HCT116 (cell line): Measurements from ENCODE around the gene MADD. TPM values are rescaled to one million over a fixed set of nuclear protein-coding genes. Genes with fewer than 3 reads are reported as not detected.

ENCODE experiments used
- ATAC-seq: fragments of 200-7000 bp; cut with Tn5 transposase; 2 replicates; pipeline ENCODE4 v1.9.1; 2020; ENCODE audit warnings: mild to moderate bottlenecking, moderate library complexity
- BruUV-seq: library from RNA; stranded (reverse); fragments of 400-500 nt; replicated peaks from 2 replicates; lab custom pipeline; 2021; lab: Mats Ljungman, UMichigan
- CTCF ChIA-PET: fragments of 300-600 bp; sonication (Branson Sonifier 250); formaldehyde crosslinking; loops from one replicate; lab custom pipeline; 2021; ENCODE audit warnings: antibody characterized with exemption; lab: Charles Lee
- POLR2A ChIA-PET: fragments of 300-600, 350-600 bp; sonication (Branson Sonifier 250); formaldehyde crosslinking; loops from one replicate; lab custom pipeline; 2021; ENCODE audit warnings: antibody characterized with exemption; lab: Charles Lee
- RAD21 ChIA-PET, 2 experiments: fragments of 300-600 bp; sonication (Branson Sonifier 250); formaldehyde crosslinking; loops; one replicate each; lab custom pipeline; 2023; ENCODE audit warnings: low total read pairs in 2 of 2; ENCODE audit not compliant: uncharacterized antibody in 2 of 2, unreplicated experiment in 2 of 2, low non-redundant PET in 1 of 2; lab: Charles Lee
- DNase-seq: peaks from one replicate; pipeline ENCODE4 v3.0.0-alpha.2; 2010; ENCODE audit warnings: low read depth, low spot score
- H2AFZ ChIP-seq: fragments of 200-600 bp; shearing (Covaris generic), sonication (generic); 2 replicates; pipeline ENCODE4 v1.6.1; 2017; ENCODE audit warnings: low read depth, mixed run types, mixed read lengths, antibody characterized with exemption, low read length; ENCODE audit not compliant: poor library complexity, severe bottlenecking
- H3K27ac ChIP-seq: 2 replicates; pipeline ENCODE4 v1.5.1; 2012; ENCODE audit warnings: low read depth, low read length
- H3K27me3 ChIP-seq: fragments of 200-600 bp; sonication (generic); 2 replicates; pipeline ENCODE4 v1.6.1; 2016; ENCODE audit warnings: mixed run types, low read length, mixed read lengths; ENCODE audit not compliant: insufficient read depth
- H3K36me3 ChIP-seq, 2 experiments: fragments of 200-500 bp in 1 of 2; fragments of 200-600 bp in 1 of 2; sonication (Bioruptor generic) in 1 of 2; sonication (generic) in 1 of 2; 2 replicates each; pipeline versions ENCODE4 v1.5.1 to v1.6.1; 2014 to 2016; ENCODE audit warnings: low read length in 2 of 2, inconsistent platforms in 1 of 2, mixed read lengths in 1 of 2, mixed run types in 1 of 2; ENCODE audit not compliant: insufficient read depth in 2 of 2, control insufficient read depth in 1 of 2
- H3K4me1 ChIP-seq, 2 experiments: fragments of 200-600 bp in 1 of 2; sonication (generic) in 1 of 2; 2 replicates each; pipeline versions ENCODE4 v1.5.1 to v1.6.1; 2012 to 2017; ENCODE audit warnings: low read length in 2 of 2, inconsistent platforms in 1 of 2, mild to moderate bottlenecking in 1 of 2, mixed read lengths in 1 of 2, mixed run types in 1 of 2, moderate library complexity in 1 of 2; ENCODE audit not compliant: insufficient read depth in 2 of 2, control insufficient read depth in 1 of 2
- H3K4me2 ChIP-seq: fragments of 200-600 bp; sonication (generic); 2 replicates; pipeline ENCODE4 v1.6.1; 2017; ENCODE audit warnings: mixed run types, low read length, mixed read lengths
- H3K4me3 ChIP-seq, 2 experiments: fragments of 200-600 bp in 1 of 2; sonication (generic) in 1 of 2; replicated peaks in 1 of 2; 2 replicates each; pipeline ENCODE4 v1.5.1; 2011 to 2016; ENCODE audit warnings: low read length in 2 of 2, control low read depth in 1 of 2, low read depth in 1 of 2, mild to moderate bottlenecking in 1 of 2, mixed read lengths in 1 of 2, mixed run types in 1 of 2
- H3K79me2 ChIP-seq: fragments of 200-600 bp; sonication (generic); 2 replicates; pipeline ENCODE4 v1.6.1; 2017; ENCODE audit warnings: mild to moderate bottlenecking, mixed run types, low read length, moderate library complexity, mixed read lengths; ENCODE audit not compliant: insufficient read depth
- H3K9ac ChIP-seq: fragments of 200-600 bp; sonication (generic); 2 replicates; pipeline ENCODE4 v1.6.1; 2016; ENCODE audit warnings: low read length, mixed read lengths
- H3K9me2 ChIP-seq: fragments of 200-600 bp; sonication (generic), shearing (Covaris generic); 2 replicates; pipeline ENCODE4 v1.6.1; 2017; ENCODE audit warnings: mixed run types, mild to moderate bottlenecking, moderate library complexity; ENCODE audit not compliant: insufficient read depth
- H3K9me3 ChIP-seq, 2 experiments: fragments of 200-500 bp in 1 of 2; fragments of 200-600 bp in 1 of 2; sonication (Bioruptor generic) in 1 of 2; sonication (generic) in 1 of 2; 2 replicates each; pipeline ENCODE4 v1.6.1; 2014 to 2017; ENCODE audit warnings: low read length in 2 of 2, mixed read lengths in 2 of 2, inconsistent platforms in 1 of 2, low read depth in 1 of 2, mild to moderate bottlenecking in 1 of 2, mixed run types in 1 of 2, moderate library complexity in 1 of 2; ENCODE audit not compliant: control insufficient read depth in 1 of 2, insufficient read depth in 1 of 2
- H4K20me1 ChIP-seq: fragments of 200-600 bp; sonication (generic), shearing (Covaris generic); 2 replicates; pipeline ENCODE4 v1.6.1; 2017; ENCODE audit warnings: mixed run types, mild to moderate bottlenecking, moderate library complexity; ENCODE audit not compliant: insufficient read depth
- ATF3 ChIP-seq: IDR thresholded peaks from 2 replicates; pipeline ENCODE4 v1.6.1; 2012
- CBX3 ChIP-seq: IDR thresholded peaks from 2 replicates; pipeline ENCODE4 v1.6.1; 2012; ENCODE audit warnings: low read depth
- CTCF ChIP-seq, 3 experiments: fragments of 200-600 bp in 1 of 3; sonication (generic) in 1 of 3; IDR thresholded peaks in 2 of 3; conservative IDR thresholded peaks in 1 of 3; 2 replicates each; pipeline ENCODE4 v1.5.1; 2012 to 2017; ENCODE audit warnings: low read depth in 2 of 3, low read length in 2 of 3, antibody characterized with exemption in 1 of 3, borderline replicate concordance in 1 of 3, control low read depth in 1 of 3, mild to moderate bottlenecking in 1 of 3, mixed read lengths in 1 of 3, mixed run types in 1 of 3, moderate library complexity in 1 of 3; ENCODE audit not compliant: insufficient read depth in 1 of 3
- EGR1 ChIP-seq: IDR thresholded peaks from 2 replicates; pipeline ENCODE4 v1.6.1; 2012; ENCODE audit warnings: low read depth
- ELF1 ChIP-seq: IDR thresholded peaks from 2 replicates; pipeline ENCODE4 v1.6.1; 2012; ENCODE audit warnings: low read depth, borderline replicate concordance
- EZH2 ChIP-seq: fragments of 200-600 bp; sonication (generic); IDR thresholded peaks from 2 replicates; pipeline ENCODE4 v1.6.1; 2017; ENCODE audit warnings: antibody characterized with exemption, mixed run types
- EZH2phosphoT487 ChIP-seq: fragments of 200-600 bp; IDR thresholded peaks from 2 replicates; pipeline ENCODE4 v1.6.1; 2018; ENCODE audit warnings: antibody characterized with exemption, borderline replicate concordance
- FOSL1 ChIP-seq: IDR thresholded peaks from 2 replicates; pipeline ENCODE4 v1.6.1; 2012; ENCODE audit warnings: low read depth
- JUND ChIP-seq: IDR thresholded peaks from 2 replicates; pipeline ENCODE4 v1.6.1; 2012
- MAX ChIP-seq: IDR thresholded peaks from 2 replicates; pipeline ENCODE4 v1.6.1; 2012
- POLR2A ChIP-seq: IDR thresholded peaks from 2 replicates; pipeline ENCODE4 v1.7.0; 2011; ENCODE audit warnings: borderline replicate concordance; ENCODE audit not compliant: insufficient read depth, insufficient read length; ENCODE audit errors: extremely low read depth
- POLR2AphosphoS5 ChIP-seq: IDR thresholded peaks from 2 replicates; pipeline ENCODE4 v1.6.1; 2011; ENCODE audit warnings: mild to moderate bottlenecking, low read depth, low read length, moderate library complexity
- SRF ChIP-seq: IDR thresholded peaks from 2 replicates; pipeline ENCODE4 v1.6.1; 2012; ENCODE audit warnings: low read depth
- TCF7L2 ChIP-seq: IDR thresholded peaks from 2 replicates; pipeline ENCODE4 v1.7.0; 2011; ENCODE audit warnings: borderline replicate concordance, inconsistent platforms; ENCODE audit not compliant: insufficient read depth, insufficient read length; ENCODE audit errors: extremely low read depth
- YY1 ChIP-seq: IDR thresholded peaks from 2 replicates; pipeline ENCODE4 v1.6.1; 2011; ENCODE audit warnings: low read length, low read depth, moderate library complexity, mild to moderate bottlenecking; ENCODE audit not compliant: insufficient replicate concordance; ENCODE audit errors: extremely low read depth
- ZBTB33 ChIP-seq: IDR thresholded peaks from 2 replicates; pipeline ENCODE4 v1.6.1; 2011; ENCODE audit warnings: mild to moderate bottlenecking, low read length, moderate library complexity; ENCODE audit not compliant: insufficient replicate concordance; ENCODE audit errors: extremely low read depth
- ZFX ChIP-seq: fragments of 450-650 bp; IDR thresholded peaks from 2 replicates; pipeline ENCODE4 v1.6.1; 2017
- ZNF274 ChIP-seq: fragments of 200-500 bp; sonication (Bioruptor generic); IDR thresholded peaks from 2 replicates; pipeline ENCODE4 v1.6.1; 2014; ENCODE audit warnings: mild to moderate bottlenecking, low read depth, low read length, inconsistent platforms
- intact Hi-C: fragments of 100-400 bp; cut with micrococcal nuclease; formaldehyde crosslinking; loops from 2 replicates; pipeline ENCODE4 v1.10.0; 2022
- total RNA-seq: library from RNA; stranded (reverse); gene quantifications from one replicate; pipeline ENCODE4 v1.2.1, GENCODE V29; 2021; ENCODE audit not compliant: unreplicated experiment

Gene MADD
- total RNA-seq, 1 experiment from 2014 or later: 37.1 TPM

GRCh38 chr11:47242596-47243192 lies 27.2 kb upstream of the MADD start:
- ChIA-PET CTCF (interaction anchor here (1.0 kb wide), 1 partner anchor 16 kb away, joined by 3 read pairs; no protein-coding TSS in a partner anchor), POLR2A (no interaction called here), RAD21 (no interaction called here)
- no peak for ATAC-seq
- DNase-seq: no peak
- peaks cover 3% of the 10 kb centered on the region for H3K79me2 ChIP-seq
- peaks cover 1 to 4% of the 10 kb centered on the region in 2 experiments; a peak in 2 of 4 replicates for H3K4me1 ChIP-seq
- no peaks in the 10 kb centered on the region for H3K27me3 ChIP-seq
- no peaks in the 10 kb centered on the region for H3K9me2 ChIP-seq
- intact Hi-C loops: no loop called here
- H4K20me1 ChIP-seq: no peaks in the 10 kb centered on the region
- H3K4me2 ChIP-seq: no peak overlapping the region
- peaks cover 24 to 29% of the 10 kb centered on the region in 2 experiments; a peak in 3 of 4 replicates for H3K36me3 ChIP-seq
- TF ChIP-seq EZH2phosphoT487 (no peak), CBX3 (no peak), ZNF274 (no peak), MAX (no peak), JUND (no peak), YY1 (no peak), ZFX (no peak), SRF (no peak), TCF7L2 (no peak), EZH2 (no peak), CTCF (IDR thresholded peaks at IDR 0.05 in 2 of 3, conservative IDR thresholded peaks at IDR 0.05 in 1 of 3; ENCODE audit: borderline replicate concordance in 1 of 3, insufficient read depth in 1 of 3, low read depth in 2 of 3, low read length in 2 of 3) (no peak), POLR2AphosphoS5 (no peak), ATF3 (no peak), ZBTB33 (no peak), EGR1 (no peak), FOSL1 (no peak), POLR2A (no peak), ELF1 (no peak)
- H3K9ac ChIP-seq: no peak overlapping the region
- H2AFZ ChIP-seq: no peak overlapping the region
- H3K4me3 ChIP-seq: no peak overlapping the region
- no TSS peak for BruUV-seq
- no peak overlapping the region for H3K27ac ChIP-seq
- H3K9me3 ChIP-seq: no peaks in the 10 kb centered on the region
